ENCODE measurements around the gene RNF31. TPM values are rescaled to one million over a fixed set of nuclear protein-coding genes. Genes with fewer than 3 reads are reported as not detected.

RNF31 gene
- total RNA-seq, 2 donors from 2014 or later = 75.5 to 82.9 TPM

- no peak overlapping the region for H3K9ac ChIP-seq (ENCODE audit: extremely low read depth, low read length, poor library complexity, severe bottlenecking)
These were observed 11.8 kb upstream of the RNF31 start for GRCh38 chr14:24135584-24135833.

GRCh38 chr14:24135834-24136683 is 11.2 kb upstream of the RNF31 start, which contains the start of gene PSME1:
Gene PSME1, plus strand, starts transcription at chr14:24136194. Its CDS starts 69 bp downstream, at chr14:24136263.
- peak within 1 kb of the TSS; percentile 71 for H3K4me3 Mint-ChIP-seq
- Histone ChIP-seq H3K36me3 (ENCODE audit: control insufficient read depth, insufficient read depth, low read length) (peaks cover 23% of the 10 kb centered on the region), H3K27ac (ENCODE audit: low read depth, low read length) (no peak within 1 kb of the TSS), H3K9ac (ENCODE audit: extremely low read depth, low read length, poor library complexity, severe bottlenecking) (peak within 1 kb of the TSS; percentile 25), H3K27me3 (ENCODE audit: control insufficient read depth, insufficient read depth, low read length, poor library complexity, severe bottlenecking) (no peaks in the 10 kb centered on the region), H3K9me3 (ENCODE audit: control insufficient read depth, low read length) (no peaks in the 10 kb centered on the region), H3K4me1 (ENCODE audit: control insufficient read depth, insufficient read depth, low read length) (no peaks in the 10 kb centered on the region), H3K4me3 (ENCODE audit: low read length) (peak within 1 kb of the TSS; percentile 82)
- H3K4me1 Mint-ChIP-seq = peaks cover 20% of the 10 kb centered on the region
- peak; percentile 96 for DNase-seq
- H3K9me3 Mint-ChIP-seq = no peaks in the 10 kb centered on the region
- WGBS, 2 experiments (ENCODE audit: insufficient coverage in 1 of 2, insufficient read length in 1 of 2) = 3 to 5% methylated on average over 13 to 75 of the region's 75 CpGs
- no peak for TF ChIP-seq CTCF (conservative IDR thresholded peaks at IDR 0.05)
- no peaks in the 10 kb centered on the region for H3K27me3 Mint-ChIP-seq (ENCODE audit: insufficient read depth)
- H3K36me3 Mint-ChIP-seq (ENCODE audit: low read depth) = peaks cover 20% of the 10 kb centered on the region
- no peak within 1 kb of the TSS for H3K27ac Mint-ChIP-seq

More at GRCh38 chr14:24135584-24135833, 11.8 kb upstream of the RNF31 start:
- TF ChIP-seq CTCF (conservative IDR thresholded peaks at IDR 0.05) = no peak
- H3K27ac Mint-ChIP-seq = no peak overlapping the region
- H3K4me3 Mint-ChIP-seq = peak overlapping the region; percentile 71
- no peaks in the 10 kb centered on the region for H3K27me3 Mint-ChIP-seq (ENCODE audit: insufficient read depth)
- H3K36me3 ChIP-seq (ENCODE audit: control insufficient read depth, insufficient read depth, low read length) = peaks cover 23% of the 10 kb centered on the region
- H3K4me1 ChIP-seq (ENCODE audit: control insufficient read depth, insufficient read depth, low read length) = no peaks in the 10 kb centered on the region
- H3K9me3 Mint-ChIP-seq = no peaks in the 10 kb centered on the region
- no peaks in the 10 kb centered on the region for H3K27me3 ChIP-seq (ENCODE audit: control insufficient read depth, insufficient read depth, low read length, poor library complexity, severe bottlenecking)
- WGBS, 2 experiments (ENCODE audit: insufficient coverage in 1 of 2, insufficient read length in 1 of 2) = 13 to 21% methylated on average over 7 to 9 of the region's 9 CpGs
- peaks cover 20% of the 10 kb centered on the region for H3K36me3 Mint-ChIP-seq (ENCODE audit: low read depth)
- DNase-seq = no peak
- peak overlapping the region; percentile 82 for H3K4me3 ChIP-seq (ENCODE audit: low read length)
- peaks cover 20% of the 10 kb centered on the region for H3K4me1 Mint-ChIP-seq
- no peaks in the 10 kb centered on the region for H3K9me3 ChIP-seq (ENCODE audit: control insufficient read depth, low read length)
- no peak overlapping the region for H3K27ac ChIP-seq (ENCODE audit: low read depth, low read length)

- H3K4me3 Mint-ChIP-seq = peak overlapping the region; percentile 71
- H3K9me3 ChIP-seq (ENCODE audit: control insufficient read depth, low read length) = no peaks in the 10 kb centered on the region
- H3K36me3 Mint-ChIP-seq (ENCODE audit: low read depth) = peaks cover 20% of the 10 kb centered on the region
- peak overlapping the region; percentile 79 for H3K4me3 ChIP-seq (ENCODE audit: low read length)
- no peak for DNase-seq
- peaks cover 23% of the 10 kb centered on the region for H3K36me3 ChIP-seq (ENCODE audit: control insufficient read depth, insufficient read depth, low read length)
- no peak overlapping the region for H3K27ac ChIP-seq (ENCODE audit: low read depth, low read length)
- no peak overlapping the region for H3K27ac Mint-ChIP-seq
- no peaks in the 10 kb centered on the region for H3K27me3 Mint-ChIP-seq (ENCODE audit: insufficient read depth)
- WGBS, 2 experiments (ENCODE audit: insufficient coverage in 1 of 2, insufficient read length in 1 of 2) = 57 to 72% methylated on average over 10 to 12 of the region's 13 CpGs
- H3K9ac ChIP-seq (ENCODE audit: extremely low read depth, low read length, poor library complexity, severe bottlenecking) = no peak overlapping the region
- no peaks in the 10 kb centered on the region for H3K27me3 ChIP-seq (ENCODE audit: control insufficient read depth, insufficient read depth, low read length, poor library complexity, severe bottlenecking)
- no peaks in the 10 kb centered on the region for H3K4me1 ChIP-seq (ENCODE audit: control insufficient read depth, insufficient read depth, low read length)
- H3K4me1 Mint-ChIP-seq = peaks cover 20% of the 10 kb centered on the region
- no peak for TF ChIP-seq CTCF (conservative IDR thresholded peaks at IDR 0.05)
- no peaks in the 10 kb centered on the region for H3K9me3 Mint-ChIP-seq
These were observed 10.4 kb upstream of the RNF31 start for GRCh38 chr14:24136684-24137528.
